ENCODE measurements around the gene UNC13C. TPM values are rescaled to one million over a fixed set of nuclear protein-coding genes. Genes with fewer than 3 reads are reported as not detected.

The UNC13C gene
- total RNA-seq, 1 experiment from 2014 or later = not detected

DNA sequence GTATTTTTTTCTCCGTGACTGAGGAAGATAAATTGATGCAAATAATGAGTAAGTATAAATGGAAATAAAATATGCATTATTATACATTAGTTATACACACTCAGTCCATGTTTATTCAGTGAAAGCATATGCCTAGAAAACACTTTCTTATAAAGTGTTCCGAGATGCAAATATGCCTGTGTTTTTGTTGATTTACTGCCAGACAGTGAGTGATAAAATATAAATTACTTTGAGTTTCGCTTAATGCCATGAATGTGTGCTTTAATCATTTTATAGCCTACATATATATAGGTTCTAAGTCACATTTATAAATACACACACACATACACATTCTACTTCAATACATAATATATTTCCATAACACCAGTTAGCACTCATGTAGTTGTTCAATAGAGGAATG is 569.2 kb downstream of the UNC13C start:
- H3K9me3 ChIP-seq (ENCODE audit: control insufficient read depth in 1 of 2, insufficient read depth in 1 of 2, low read depth in 1 of 2, low read length in 2 of 2) = peaks cover 4 to 9% of the 10 kb centered on the region in 2 experiments; a peak in 2 of 4 replicates
- no peak overlapping the region for H2AFZ ChIP-seq (ENCODE audit: low read depth, low read length, poor library complexity, severe bottlenecking)
- no peaks in the 10 kb centered on the region for H3K9me2 ChIP-seq (ENCODE audit: insufficient read depth)
- no peaks in the 10 kb centered on the region for H3K4me1 ChIP-seq (ENCODE audit: control insufficient read depth in 1 of 2, insufficient read depth in 2 of 2, low read length in 2 of 2)
- H3K79me2 ChIP-seq (ENCODE audit: insufficient read depth, low read length) = no peaks in the 10 kb centered on the region
- ChIA-PET RAD21 (ENCODE audit: low non-redundant PET in 1 of 2, low total read pairs in 2 of 2, uncharacterized antibody in 2 of 2, unreplicated experiment in 2 of 2) (no interaction called here), POLR2A (no interaction called here), CTCF (no interaction called here)
- H4K20me1 ChIP-seq (ENCODE audit: insufficient read depth) = no peaks in the 10 kb centered on the region
- no peak overlapping the region for H3K4me2 ChIP-seq (ENCODE audit: low read length)
- TF ChIP-seq YY1 (IDR thresholded peaks at IDR 0.05; ENCODE audit: extremely low read depth, insufficient replicate concordance, low read depth, low read length) (no peak), CEBPB (IDR thresholded peaks at IDR 0.05; ENCODE audit: low read depth) (no peak), CBX3 (IDR thresholded peaks at IDR 0.05; ENCODE audit: low read depth) (no peak), SP1 (IDR thresholded peaks at IDR 0.05; ENCODE audit: low read depth) (no peak), ELF1 (IDR thresholded peaks at IDR 0.05; ENCODE audit: borderline replicate concordance, low read depth) (no peak), RAD21 (IDR thresholded peaks at IDR 0.05; ENCODE audit: low read depth) (no peak), CTCF (IDR thresholded peaks at IDR 0.05 in 2 of 3, conservative IDR thresholded peaks at IDR 0.05 in 1 of 3; ENCODE audit: borderline replicate concordance in 1 of 3, insufficient read depth in 1 of 3, low read depth in 2 of 3, low read length in 2 of 3) (no peak), FOSL1 (IDR thresholded peaks at IDR 0.05; ENCODE audit: low read depth) (no peak), SRF (IDR thresholded peaks at IDR 0.05; ENCODE audit: low read depth) (no peak), POLR2A (IDR thresholded peaks at IDR 0.05; ENCODE audit: borderline replicate concordance, extremely low read depth, insufficient read depth, insufficient read length) (no peak)
- TF ChIP-seq, protein P1, sequence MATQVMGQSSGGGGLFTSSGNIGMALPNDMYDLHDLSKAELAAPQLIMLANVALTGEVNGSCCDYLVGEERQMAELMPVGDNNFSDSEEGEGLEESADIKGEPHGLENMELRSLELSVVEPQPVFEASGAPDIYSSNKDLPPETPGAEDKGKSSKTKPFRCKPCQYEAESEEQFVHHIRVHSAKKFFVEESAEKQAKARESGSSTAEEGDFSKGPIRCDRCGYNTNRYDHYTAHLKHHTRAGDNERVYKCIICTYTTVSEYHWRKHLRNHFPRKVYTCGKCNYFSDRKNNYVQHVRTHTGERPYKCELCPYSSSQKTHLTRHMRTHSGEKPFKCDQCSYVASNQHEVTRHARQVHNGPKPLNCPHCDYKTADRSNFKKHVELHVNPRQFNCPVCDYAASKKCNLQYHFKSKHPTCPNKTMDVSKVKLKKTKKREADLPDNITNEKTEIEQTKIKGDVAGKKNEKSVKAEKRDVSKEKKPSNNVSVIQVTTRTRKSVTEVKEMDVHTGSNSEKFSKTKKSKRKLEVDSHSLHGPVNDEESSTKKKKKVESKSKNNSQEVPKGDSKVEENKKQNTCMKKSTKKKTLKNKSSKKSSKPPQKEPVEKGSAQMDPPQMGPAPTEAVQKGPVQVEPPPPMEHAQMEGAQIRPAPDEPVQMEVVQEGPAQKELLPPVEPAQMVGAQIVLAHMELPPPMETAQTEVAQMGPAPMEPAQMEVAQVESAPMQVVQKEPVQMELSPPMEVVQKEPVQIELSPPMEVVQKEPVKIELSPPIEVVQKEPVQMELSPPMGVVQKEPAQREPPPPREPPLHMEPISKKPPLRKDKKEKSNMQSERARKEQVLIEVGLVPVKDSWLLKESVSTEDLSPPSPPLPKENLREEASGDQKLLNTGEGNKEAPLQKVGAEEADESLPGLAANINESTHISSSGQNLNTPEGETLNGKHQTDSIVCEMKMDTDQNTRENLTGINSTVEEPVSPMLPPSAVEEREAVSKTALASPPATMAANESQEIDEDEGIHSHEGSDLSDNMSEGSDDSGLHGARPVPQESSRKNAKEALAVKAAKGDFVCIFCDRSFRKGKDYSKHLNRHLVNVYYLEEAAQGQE (IDR thresholded peaks at IDR 0.05; ENCODE audit: low read depth) = no peak
- H3K4me3 ChIP-seq (replicated peaks in 1 of 2; ENCODE audit: low read depth in 1 of 2, low read length in 2 of 2) = no peak overlapping the region
- BruUV-seq (replicated peaks) = no TSS peak
- no peak overlapping the region for H3K9ac ChIP-seq (ENCODE audit: low read length)
- intact Hi-C loops (cut with micrococcal nuclease) = no loop called here
- DNase-seq (ENCODE audit: low read depth, low spot score) (no peak), ATAC-seq (no peak)
- H3K27me3 ChIP-seq (ENCODE audit: insufficient read depth, low read length) = no peaks in the 10 kb centered on the region
- no peaks in the 10 kb centered on the region for H3K36me3 ChIP-seq (ENCODE audit: control insufficient read depth in 1 of 2, insufficient read depth in 2 of 2, low read length in 2 of 2)
- no peak overlapping the region for H3K27ac ChIP-seq (ENCODE audit: low read depth, low read length)

All from HCT116 (cell line).